HL-60 (cell line): ENCODE data around the gene PFDN2.
A peak's percentile ranks its signal among the peaks of the same experiment; 100 is the strongest.

Source experiments
- DNase-seq, 2 experiments: peaks; one replicate each; pipeline ENCODE4 v3.0.0-alpha.2; 2010 to 2020; ENCODE audit warnings: low read depth in 1 of 2, low spot score in 1 of 2
- H3K27ac ChIP-seq: fragments of 250-450 bp; sonication (Bioruptor Pico); replicated peaks from 2 replicates; pipeline ENCODE4 v1.5.1; 2020; ENCODE audit warnings: mild to moderate bottlenecking, moderate library complexity
- H3K27me3 ChIP-seq: fragments of 250-450 bp; sonication (Bioruptor Pico); 2 replicates; pipeline ENCODE4 v1.5.1; 2021; ENCODE audit warnings: mild to moderate bottlenecking, moderate library complexity; ENCODE audit not compliant: insufficient read depth, poor library complexity, severe bottlenecking
- H3K4me3 ChIP-seq: replicated peaks from 2 replicates; pipeline ENCODE4 v1.5.1; 2011; ENCODE audit warnings: mild to moderate bottlenecking, control low read depth, low read length; ENCODE audit not compliant: insufficient read depth
- GABPA ChIP-seq: IDR thresholded peaks from 2 replicates; pipeline ENCODE4 v1.6.1; 2012; ENCODE audit warnings: low read depth
- POLR2AphosphoS5 ChIP-seq: IDR thresholded peaks from 2 replicates; pipeline ENCODE4 v1.6.1; 2012; ENCODE audit warnings: low read depth
- SPI1 ChIP-seq: IDR thresholded peaks from 2 replicates; pipeline ENCODE4 v1.6.1; 2012; ENCODE audit warnings: low read depth, mild to moderate bottlenecking, borderline replicate concordance
- TF ChIP-seq, protein P1 (sequence below): IDR thresholded peaks from one replicate; pipeline ENCODE4 v1.5.1; 2011; ENCODE audit warnings: low read length, control low read depth, inconsistent platforms; ENCODE audit not compliant: insufficient read depth
- TF ChIP-seq, protein P2 (sequence below): IDR thresholded peaks from 2 replicates; pipeline ENCODE4 v1.6.1; 2012; ENCODE audit warnings: low read depth; ENCODE audit not compliant: insufficient replicate concordance

The PFDN2 gene

DNA sequence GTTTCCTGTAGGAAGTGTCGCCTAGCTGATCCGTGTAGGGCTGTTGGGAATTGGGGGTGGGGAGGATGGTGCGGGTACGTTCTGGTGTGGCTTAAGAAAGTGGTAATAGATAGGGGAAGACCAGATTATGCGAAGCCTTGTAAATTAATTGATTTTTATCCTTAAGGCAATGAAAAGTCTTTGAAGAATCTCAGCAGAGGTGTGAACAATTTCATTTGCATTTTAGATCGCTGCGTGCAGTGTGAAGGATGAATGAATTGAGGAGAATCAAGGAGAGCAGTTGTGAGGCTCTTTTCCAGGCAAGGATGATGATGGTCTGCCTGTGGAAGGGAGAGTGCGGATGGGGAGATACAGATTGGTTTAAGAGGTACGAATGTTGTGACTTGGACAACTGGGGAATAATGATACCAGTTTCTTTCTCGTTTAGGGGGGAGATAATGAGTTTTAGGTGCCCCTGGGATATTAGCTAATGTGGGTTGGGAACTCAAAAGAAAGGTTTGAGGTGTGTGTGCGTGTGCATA, 15.4 kb upstream of the PFDN2 start:
- TF ChIP-seq GABPA (no peak), POLR2AphosphoS5 (no peak), SPI1 (no peak)
- TF ChIP-seq, protein P1, sequence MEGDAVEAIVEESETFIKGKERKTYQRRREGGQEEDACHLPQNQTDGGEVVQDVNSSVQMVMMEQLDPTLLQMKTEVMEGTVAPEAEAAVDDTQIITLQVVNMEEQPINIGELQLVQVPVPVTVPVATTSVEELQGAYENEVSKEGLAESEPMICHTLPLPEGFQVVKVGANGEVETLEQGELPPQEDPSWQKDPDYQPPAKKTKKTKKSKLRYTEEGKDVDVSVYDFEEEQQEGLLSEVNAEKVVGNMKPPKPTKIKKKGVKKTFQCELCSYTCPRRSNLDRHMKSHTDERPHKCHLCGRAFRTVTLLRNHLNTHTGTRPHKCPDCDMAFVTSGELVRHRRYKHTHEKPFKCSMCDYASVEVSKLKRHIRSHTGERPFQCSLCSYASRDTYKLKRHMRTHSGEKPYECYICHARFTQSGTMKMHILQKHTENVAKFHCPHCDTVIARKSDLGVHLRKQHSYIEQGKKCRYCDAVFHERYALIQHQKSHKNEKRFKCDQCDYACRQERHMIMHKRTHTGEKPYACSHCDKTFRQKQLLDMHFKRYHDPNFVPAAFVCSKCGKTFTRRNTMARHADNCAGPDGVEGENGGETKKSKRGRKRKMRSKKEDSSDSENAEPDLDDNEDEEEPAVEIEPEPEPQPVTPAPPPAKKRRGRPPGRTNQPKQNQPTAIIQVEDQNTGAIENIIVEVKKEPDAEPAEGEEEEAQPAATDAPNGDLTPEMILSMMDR, result no peak
- TF ChIP-seq, protein P2, sequence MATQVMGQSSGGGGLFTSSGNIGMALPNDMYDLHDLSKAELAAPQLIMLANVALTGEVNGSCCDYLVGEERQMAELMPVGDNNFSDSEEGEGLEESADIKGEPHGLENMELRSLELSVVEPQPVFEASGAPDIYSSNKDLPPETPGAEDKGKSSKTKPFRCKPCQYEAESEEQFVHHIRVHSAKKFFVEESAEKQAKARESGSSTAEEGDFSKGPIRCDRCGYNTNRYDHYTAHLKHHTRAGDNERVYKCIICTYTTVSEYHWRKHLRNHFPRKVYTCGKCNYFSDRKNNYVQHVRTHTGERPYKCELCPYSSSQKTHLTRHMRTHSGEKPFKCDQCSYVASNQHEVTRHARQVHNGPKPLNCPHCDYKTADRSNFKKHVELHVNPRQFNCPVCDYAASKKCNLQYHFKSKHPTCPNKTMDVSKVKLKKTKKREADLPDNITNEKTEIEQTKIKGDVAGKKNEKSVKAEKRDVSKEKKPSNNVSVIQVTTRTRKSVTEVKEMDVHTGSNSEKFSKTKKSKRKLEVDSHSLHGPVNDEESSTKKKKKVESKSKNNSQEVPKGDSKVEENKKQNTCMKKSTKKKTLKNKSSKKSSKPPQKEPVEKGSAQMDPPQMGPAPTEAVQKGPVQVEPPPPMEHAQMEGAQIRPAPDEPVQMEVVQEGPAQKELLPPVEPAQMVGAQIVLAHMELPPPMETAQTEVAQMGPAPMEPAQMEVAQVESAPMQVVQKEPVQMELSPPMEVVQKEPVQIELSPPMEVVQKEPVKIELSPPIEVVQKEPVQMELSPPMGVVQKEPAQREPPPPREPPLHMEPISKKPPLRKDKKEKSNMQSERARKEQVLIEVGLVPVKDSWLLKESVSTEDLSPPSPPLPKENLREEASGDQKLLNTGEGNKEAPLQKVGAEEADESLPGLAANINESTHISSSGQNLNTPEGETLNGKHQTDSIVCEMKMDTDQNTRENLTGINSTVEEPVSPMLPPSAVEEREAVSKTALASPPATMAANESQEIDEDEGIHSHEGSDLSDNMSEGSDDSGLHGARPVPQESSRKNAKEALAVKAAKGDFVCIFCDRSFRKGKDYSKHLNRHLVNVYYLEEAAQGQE, result no peak
- Histone ChIP-seq H3K27me3 (no peaks in the 10 kb centered on the region), H3K4me3 (peak overlapping the region; percentile 95), H3K27ac (peak overlapping the region; percentile 75)
- DNase-seq, result no peak

DNA sequence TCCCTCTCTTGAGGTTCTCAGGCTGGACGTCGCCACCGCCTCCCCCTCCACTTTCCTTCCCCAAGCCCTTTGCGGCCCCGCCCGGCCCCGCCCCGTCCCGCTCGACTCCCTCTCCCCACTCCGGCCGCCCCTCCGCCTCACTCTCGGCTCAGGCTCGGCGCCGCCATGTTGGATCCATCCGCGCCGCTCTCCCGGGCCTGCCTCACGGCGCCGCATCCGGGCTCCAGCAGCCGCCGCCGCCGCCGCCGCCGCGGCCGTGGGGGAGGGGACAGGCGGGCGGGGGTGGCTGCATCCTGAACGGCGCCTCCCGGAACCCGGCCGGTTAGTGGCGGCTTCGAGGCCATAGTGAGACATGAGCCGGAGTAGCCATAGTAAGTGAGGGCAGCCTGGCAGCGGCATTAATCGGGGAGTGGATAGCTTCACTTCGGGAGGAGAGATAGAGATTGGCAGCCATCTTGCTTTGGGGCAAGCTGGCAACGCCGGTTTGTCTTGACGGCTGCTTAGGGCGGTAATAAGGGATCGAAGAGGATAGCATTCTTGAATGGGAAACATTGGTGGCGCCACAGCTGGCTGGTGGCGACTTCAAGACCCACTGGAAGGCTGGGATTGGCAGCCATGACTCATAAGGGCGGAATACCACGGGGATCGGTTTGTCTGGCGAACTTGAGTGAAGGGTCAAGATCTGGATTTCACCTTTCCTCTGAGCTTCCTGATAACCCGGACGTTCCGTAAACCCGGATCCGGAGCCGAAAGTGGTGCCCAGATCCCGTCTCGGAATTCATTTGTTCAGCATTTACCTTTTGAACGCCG, 14.8 kb upstream of the PFDN2 start, which contains the start of gene DEDD:
DEDD (minus strand) TSS at position 258 of the 810 bp plus-strand sequence. CDS start 8,205 bp downstream, outside the sequence.
- no peaks in the 10 kb centered on the region for H3K27me3 ChIP-seq

More for the DNA sequence above, 14.8 kb upstream of the PFDN2 start, which contains the start of gene DEDD:
- peak within 1 kb of the TSS; percentile 75 for H3K27ac ChIP-seq
- TF ChIP-seq GABPA (peak; percentile 28), POLR2AphosphoS5 (0 out of 2 replicates have a peak, but pooled peaks have one; percentile 38), SPI1 (no peak)
- TF ChIP-seq, protein P2, result peak; percentile 8
- TF ChIP-seq, protein P1, result no peak
- peak; percentile 92 to 97 for DNase-seq
- peak within 1 kb of the TSS; percentile 95 for H3K4me3 ChIP-seq
